Measurements from ENCODE around the gene IL15.
"Not testable (repeated sequence)": the region's sequence is repeated elsewhere in the genome, so short reads cannot be mapped to it uniquely, and the experiment has no call there.

IL15 gene

GRCh38 chr4:141684785-141685184 is 48.4 kb downstream of the IL15 start:
- Histone ChIP-seq H3K36me3 (ENCODE audit: control insufficient read depth, low read length) (no peaks in the 10 kb centered on the region), H3K9me2 (replicated peaks; ENCODE audit: control insufficient read depth, low read length) (no peaks in the 10 kb centered on the region), H3K4me1 (ENCODE audit: control insufficient read depth, low read length) (no peaks in the 10 kb centered on the region), H3K27me3 (ENCODE audit: control insufficient read depth, low read length) (no peaks in the 10 kb centered on the region), H3K9me3 (ENCODE audit: control insufficient read depth, insufficient read depth, low read length) (no peaks in the 10 kb centered on the region), H3K27ac (ENCODE audit: low read depth, low read length) (no peak overlapping the region), H4K20me1 (ENCODE audit: control insufficient read depth, insufficient read depth, low read depth, low read length) (no peaks in the 10 kb centered on the region), H3K4me3 (ENCODE audit: low read length) (no peak overlapping the region), H3F3A (ENCODE audit: control insufficient read depth, insufficient read depth) (no peaks in the 10 kb centered on the region), H3K79me2 (ENCODE audit: control insufficient read depth, low read length) (no peaks in the 10 kb centered on the region), H3K4me2 (ENCODE audit: low read length) (no peak overlapping the region)
- TF ChIP-seq EZH2phosphoT487 (IDR thresholded peaks at IDR 0.05; ENCODE audit: borderline replicate concordance, low read length) (no peak), CTCF (IDR thresholded peaks at IDR 0.05; ENCODE audit: low read depth, low read length, poor library complexity, severe bottlenecking) (no peak)

- Histone ChIP-seq H3K36me3 (ENCODE audit: control insufficient read depth, low read length) (no peaks in the 10 kb centered on the region), H3K4me2 (ENCODE audit: low read length) (no peak overlapping the region), H3K27ac (ENCODE audit: low read depth, low read length) (no peak overlapping the region), H4K20me1 (ENCODE audit: control insufficient read depth, insufficient read depth, low read depth, low read length) (no peaks in the 10 kb centered on the region), H3K79me2 (ENCODE audit: control insufficient read depth, low read length) (no peaks in the 10 kb centered on the region), H3K4me1 (ENCODE audit: control insufficient read depth, low read length) (no peaks in the 10 kb centered on the region), H3K4me3 (ENCODE audit: low read length) (no peak overlapping the region), H3K9me3 (ENCODE audit: control insufficient read depth, insufficient read depth, low read length) (no peaks in the 10 kb centered on the region), H3K9me2 (replicated peaks; ENCODE audit: control insufficient read depth, low read length) (no peaks in the 10 kb centered on the region), H3K27me3 (ENCODE audit: control insufficient read depth, low read length) (no peaks in the 10 kb centered on the region), H3F3A (ENCODE audit: control insufficient read depth, insufficient read depth) (no peaks in the 10 kb centered on the region)
- TF ChIP-seq EZH2phosphoT487 (IDR thresholded peaks at IDR 0.05; ENCODE audit: borderline replicate concordance, low read length), result no peak
- TF ChIP-seq CTCF (IDR thresholded peaks at IDR 0.05; ENCODE audit: low read depth, low read length, poor library complexity, severe bottlenecking), result no peak
Measured at GRCh38 chr4:141686146-141686775, 49.9 kb downstream of the IL15 start.

- H3K36me3 ChIP-seq (ENCODE audit: control insufficient read depth, low read length), result no peaks in the 10 kb centered on the region
- H3K27ac ChIP-seq (ENCODE audit: low read depth, low read length), result no peak overlapping the region
- H3K4me2 ChIP-seq (ENCODE audit: low read length), result no peak overlapping the region
- TF ChIP-seq EZH2phosphoT487 (IDR thresholded peaks at IDR 0.05; ENCODE audit: borderline replicate concordance, low read length) (no peak), CTCF (IDR thresholded peaks at IDR 0.05; ENCODE audit: low read depth, low read length, poor library complexity, severe bottlenecking) (no peak)
- no peaks in the 10 kb centered on the region for H3K79me2 ChIP-seq (ENCODE audit: control insufficient read depth, low read length)
- H3F3A ChIP-seq (ENCODE audit: control insufficient read depth, insufficient read depth), result no peaks in the 10 kb centered on the region
- no peak overlapping the region for H3K4me3 ChIP-seq (ENCODE audit: low read length)
- H4K20me1 ChIP-seq (ENCODE audit: control insufficient read depth, insufficient read depth, low read depth, low read length), result no peaks in the 10 kb centered on the region
- H3K4me1 ChIP-seq (ENCODE audit: control insufficient read depth, low read length), result no peaks in the 10 kb centered on the region
- H3K27me3 ChIP-seq (ENCODE audit: control insufficient read depth, low read length), result no peaks in the 10 kb centered on the region
- H3K9me3 ChIP-seq (ENCODE audit: control insufficient read depth, insufficient read depth, low read length), result no peaks in the 10 kb centered on the region
- no peaks in the 10 kb centered on the region for H3K9me2 ChIP-seq (replicated peaks; ENCODE audit: control insufficient read depth, low read length)
Measured at GRCh38 chr4:141686879-141687278, 50.5 kb downstream of the IL15 start.

GRCh38 chr4:141689726-141690296 is 53.4 kb downstream of the IL15 start:
- not testable (repeated sequence) for H3F3A ChIP-seq (ENCODE audit: control insufficient read depth, insufficient read depth); H3K79me2 ChIP-seq (ENCODE audit: control insufficient read depth, low read length); H3K9me3 ChIP-seq (ENCODE audit: control insufficient read depth, insufficient read depth, low read length); H4K20me1 ChIP-seq (ENCODE audit: control insufficient read depth, insufficient read depth, low read depth, low read length); H3K9me2 ChIP-seq (replicated peaks; ENCODE audit: control insufficient read depth, low read length); H3K27ac ChIP-seq (ENCODE audit: low read depth, low read length); H3K4me1 ChIP-seq (ENCODE audit: control insufficient read depth, low read length); H3K27me3 ChIP-seq (ENCODE audit: control insufficient read depth, low read length); H3K4me2 ChIP-seq (ENCODE audit: low read length); H3K4me3 ChIP-seq (ENCODE audit: low read length); H3K36me3 ChIP-seq (ENCODE audit: control insufficient read depth, low read length)

GRCh38 chr4:141691247-141691646 is 54.9 kb downstream of the IL15 start:
- not testable (repeated sequence) for H3K4me2 ChIP-seq (ENCODE audit: low read length); H3K27ac ChIP-seq (ENCODE audit: low read depth, low read length)

More at GRCh38 chr4:141691247-141691646, 54.9 kb downstream of the IL15 start:
- H3K9me3 ChIP-seq (ENCODE audit: control insufficient read depth, insufficient read depth, low read length); H3K9me2 ChIP-seq (replicated peaks; ENCODE audit: control insufficient read depth, low read length); H3K27me3 ChIP-seq (ENCODE audit: control insufficient read depth, low read length); H4K20me1 ChIP-seq (ENCODE audit: control insufficient read depth, insufficient read depth, low read depth, low read length); H3K79me2 ChIP-seq (ENCODE audit: control insufficient read depth, low read length); H3K4me1 ChIP-seq (ENCODE audit: control insufficient read depth, low read length); H3F3A ChIP-seq (ENCODE audit: control insufficient read depth, insufficient read depth); H3K36me3 ChIP-seq (ENCODE audit: control insufficient read depth, low read length); H3K4me3 ChIP-seq (ENCODE audit: low read length): not testable (repeated sequence)

Data from DOHH2 (cell line).